Thyroid gland (tissue), 4 donors: ENCODE results near the gene RNF144A.

ENCODE experiments used
- POLR2A ChIP-seq, 2 donors: fragments of 450-650 bp; IDR thresholded peaks; one replicate each; pipeline ENCODE4 v1.6.1; 2017; ENCODE audit warnings: antibody characterized with exemption in 2 of 2, mild to moderate bottlenecking in 2 of 2, moderate library complexity in 1 of 2
- TF ChIP-seq, protein P1 (sequence below), 6 experiments: fragments of 200-600 bp in 3 of 6; fragments of 450-650 bp in 3 of 6; sonication (generic) in 3 of 6; IDR thresholded peaks; one replicate each; pipeline ENCODE4 v1.5.1; 2016 to 2019; ENCODE audit warnings: antibody characterized with exemption in 6 of 6, mild to moderate bottlenecking in 2 of 6, inconsistent platforms in 1 of 6, moderate library complexity in 1 of 6

DNA sequence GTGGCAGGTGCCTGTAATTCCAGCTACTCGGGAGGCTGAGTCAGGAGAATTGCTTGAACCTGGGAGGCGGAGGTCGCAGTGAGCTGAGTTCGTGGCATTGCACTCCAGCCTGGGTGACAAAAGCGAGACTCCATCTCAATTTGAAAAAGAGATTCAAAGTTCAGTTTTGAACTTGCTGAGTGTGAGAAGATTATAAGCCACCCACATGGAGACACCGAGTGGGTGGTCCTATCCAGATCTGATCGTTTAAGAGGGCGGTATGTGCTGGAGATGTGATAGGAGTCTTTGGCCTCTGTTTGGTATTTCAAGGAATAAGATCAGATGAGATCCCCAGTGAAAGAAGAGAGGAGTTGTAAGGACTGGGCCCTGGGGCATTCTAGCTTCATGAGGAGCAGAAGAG, 25.6 kb downstream of the RNF144A start:
- no peak for TF ChIP-seq POLR2A (IDR thresholded peaks at IDR 0.05)
- TF ChIP-seq, protein P1, sequence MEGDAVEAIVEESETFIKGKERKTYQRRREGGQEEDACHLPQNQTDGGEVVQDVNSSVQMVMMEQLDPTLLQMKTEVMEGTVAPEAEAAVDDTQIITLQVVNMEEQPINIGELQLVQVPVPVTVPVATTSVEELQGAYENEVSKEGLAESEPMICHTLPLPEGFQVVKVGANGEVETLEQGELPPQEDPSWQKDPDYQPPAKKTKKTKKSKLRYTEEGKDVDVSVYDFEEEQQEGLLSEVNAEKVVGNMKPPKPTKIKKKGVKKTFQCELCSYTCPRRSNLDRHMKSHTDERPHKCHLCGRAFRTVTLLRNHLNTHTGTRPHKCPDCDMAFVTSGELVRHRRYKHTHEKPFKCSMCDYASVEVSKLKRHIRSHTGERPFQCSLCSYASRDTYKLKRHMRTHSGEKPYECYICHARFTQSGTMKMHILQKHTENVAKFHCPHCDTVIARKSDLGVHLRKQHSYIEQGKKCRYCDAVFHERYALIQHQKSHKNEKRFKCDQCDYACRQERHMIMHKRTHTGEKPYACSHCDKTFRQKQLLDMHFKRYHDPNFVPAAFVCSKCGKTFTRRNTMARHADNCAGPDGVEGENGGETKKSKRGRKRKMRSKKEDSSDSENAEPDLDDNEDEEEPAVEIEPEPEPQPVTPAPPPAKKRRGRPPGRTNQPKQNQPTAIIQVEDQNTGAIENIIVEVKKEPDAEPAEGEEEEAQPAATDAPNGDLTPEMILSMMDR (IDR thresholded peaks at IDR 0.05), result no peak
